GM12864 (cell line): Measurements from ENCODE around the gene KIF13A.

Source experiments
- DNase-seq: peaks from one replicate; pipeline ENCODE4 v3.0.0-alpha.2; 2011; ENCODE audit warnings: low read depth
- H3K4me3 ChIP-seq: 2 replicates; pipeline ENCODE4 v1.5.1; 2011; ENCODE audit warnings: mild to moderate bottlenecking, low read depth, low read length, control low read depth
- TF ChIP-seq, protein P1 (sequence below): IDR thresholded peaks from 2 replicates; pipeline ENCODE4 v1.5.1; 2011; ENCODE audit warnings: low read depth, mild to moderate bottlenecking, moderate library complexity, low read length, control low read depth, inconsistent platforms; ENCODE audit errors: missing control alignments

KIF13A gene

GRCh38 chr6:17987447-17987696, at the start of gene KIF13A:
Gene KIF13A, minus strand, starts transcription at chr6:17987635. Its CDS starts 172 bp downstream, at chr6:17987463.
- no peak for DNase-seq
- TF ChIP-seq, protein P1, sequence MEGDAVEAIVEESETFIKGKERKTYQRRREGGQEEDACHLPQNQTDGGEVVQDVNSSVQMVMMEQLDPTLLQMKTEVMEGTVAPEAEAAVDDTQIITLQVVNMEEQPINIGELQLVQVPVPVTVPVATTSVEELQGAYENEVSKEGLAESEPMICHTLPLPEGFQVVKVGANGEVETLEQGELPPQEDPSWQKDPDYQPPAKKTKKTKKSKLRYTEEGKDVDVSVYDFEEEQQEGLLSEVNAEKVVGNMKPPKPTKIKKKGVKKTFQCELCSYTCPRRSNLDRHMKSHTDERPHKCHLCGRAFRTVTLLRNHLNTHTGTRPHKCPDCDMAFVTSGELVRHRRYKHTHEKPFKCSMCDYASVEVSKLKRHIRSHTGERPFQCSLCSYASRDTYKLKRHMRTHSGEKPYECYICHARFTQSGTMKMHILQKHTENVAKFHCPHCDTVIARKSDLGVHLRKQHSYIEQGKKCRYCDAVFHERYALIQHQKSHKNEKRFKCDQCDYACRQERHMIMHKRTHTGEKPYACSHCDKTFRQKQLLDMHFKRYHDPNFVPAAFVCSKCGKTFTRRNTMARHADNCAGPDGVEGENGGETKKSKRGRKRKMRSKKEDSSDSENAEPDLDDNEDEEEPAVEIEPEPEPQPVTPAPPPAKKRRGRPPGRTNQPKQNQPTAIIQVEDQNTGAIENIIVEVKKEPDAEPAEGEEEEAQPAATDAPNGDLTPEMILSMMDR, result no peak
- peak within 1 kb of the TSS; percentile 57 for H3K4me3 ChIP-seq

GRCh38 chr6:18036781-18037180, 49.3 kb upstream of the KIF13A start:
- no peak for DNase-seq
- no peak overlapping the region for H3K4me3 ChIP-seq
- TF ChIP-seq, protein P1, result no peak

DNA sequence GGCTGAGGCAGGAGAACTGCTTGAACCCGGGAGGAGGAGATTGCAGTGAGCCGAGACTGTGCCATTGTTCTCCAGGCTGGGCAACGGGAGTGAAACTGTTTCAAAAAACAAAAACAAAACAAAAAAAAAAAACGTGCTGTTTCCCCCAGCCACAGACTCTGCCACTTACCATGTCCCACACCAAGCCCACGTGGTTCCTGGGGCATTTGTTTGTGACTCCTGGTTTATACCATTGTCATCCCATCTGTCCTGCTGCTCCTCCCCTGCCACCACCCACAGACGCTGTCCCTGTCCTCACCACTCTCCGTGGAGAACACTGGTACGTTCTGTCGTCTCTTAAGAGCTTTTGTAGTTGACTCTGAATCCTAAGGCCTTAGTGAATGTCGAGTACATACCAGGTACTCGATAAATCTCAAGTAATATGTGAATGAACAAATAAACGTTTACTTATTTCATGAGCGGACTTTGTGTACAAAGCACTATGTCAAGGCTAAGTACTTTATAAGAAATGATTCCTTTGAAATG, 48.0 kb upstream of the KIF13A start:
- TF ChIP-seq, protein P1, result no peak

DNA sequence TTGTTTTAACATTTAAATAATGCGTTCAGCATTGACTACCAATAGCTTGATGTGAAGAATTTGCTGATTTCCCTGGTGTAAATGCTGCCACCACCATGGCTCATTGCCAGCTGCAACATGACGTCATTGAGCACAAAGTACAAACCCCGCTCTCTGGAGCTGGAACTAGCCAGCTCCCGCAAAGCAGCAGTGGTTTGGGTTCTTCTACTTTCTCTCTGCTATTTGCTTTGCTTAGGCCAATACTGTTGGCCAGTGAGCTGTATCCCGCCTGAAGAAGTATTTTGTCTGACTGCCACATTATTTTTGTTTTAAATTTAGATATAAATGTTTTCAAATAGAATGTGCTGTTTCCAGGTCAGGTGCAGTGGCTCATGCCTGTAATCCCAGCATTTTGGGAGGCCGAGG, 47.4 kb upstream of the KIF13A start:
- TF ChIP-seq, protein P1, result no peak
- no peak for DNase-seq
- no peak overlapping the region for H3K4me3 ChIP-seq

More for the DNA sequence above, 48.0 kb upstream of the KIF13A start:
- DNase-seq, result no peak
- no peak overlapping the region for H3K4me3 ChIP-seq

GRCh38 chr6:18031680-18032256, 44.3 kb upstream of the KIF13A start:
- DNase-seq, result no peak

DNA sequence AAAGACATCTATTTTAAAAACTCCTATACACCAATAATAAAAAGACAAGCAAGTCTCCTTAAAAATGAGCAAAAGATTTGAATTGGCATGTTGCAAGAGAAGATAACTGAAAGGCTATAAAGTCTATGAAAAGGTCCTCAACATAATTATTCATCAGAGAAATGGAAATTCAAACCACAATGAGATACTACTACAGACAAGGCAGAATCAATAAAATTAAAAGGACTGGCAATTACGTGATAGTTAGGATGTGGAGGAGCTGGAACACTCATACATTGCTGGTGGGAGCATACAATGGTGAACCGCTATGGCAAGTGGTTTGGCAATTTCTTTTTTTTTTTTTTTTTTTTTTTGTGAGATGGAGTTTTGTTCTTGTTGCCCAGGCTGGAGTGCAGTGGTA, 43.8 kb upstream of the KIF13A start:
- no peak for DNase-seq
- TF ChIP-seq, protein P1, result no peak
- no peak overlapping the region for H3K4me3 ChIP-seq

More at GRCh38 chr6:18031680-18032256, 44.3 kb upstream of the KIF13A start:
- no peak overlapping the region for H3K4me3 ChIP-seq
- TF ChIP-seq, protein P1, result no peak

DNA sequence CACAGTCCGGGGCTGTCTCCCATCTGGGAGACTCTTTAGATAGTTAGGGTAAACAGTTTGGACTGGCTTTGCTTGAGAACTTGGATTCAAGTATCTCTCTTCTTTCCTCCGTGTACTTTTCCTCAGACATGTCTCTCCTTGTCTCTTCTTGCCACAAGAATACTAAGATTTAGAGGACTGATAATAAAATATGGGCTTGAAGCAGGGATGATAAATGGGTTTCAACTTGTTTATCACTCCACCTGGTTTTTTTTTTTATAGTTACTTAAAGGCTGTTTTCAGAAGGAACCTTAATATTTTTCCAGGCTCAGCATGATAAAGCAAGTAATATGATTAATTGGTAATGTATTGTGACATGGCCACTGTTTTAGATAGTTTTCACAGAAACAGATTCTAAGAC, 40.9 kb upstream of the KIF13A start:
- H3K4me3 ChIP-seq, result no peak overlapping the region
- DNase-seq, result no peak
- TF ChIP-seq, protein P1, result no peak
